GM23338 (cell line): ENCODE results near the gene ZCCHC24. TPM values are rescaled to one million over a fixed set of nuclear protein-coding genes. Genes with fewer than 3 reads are reported as not detected.

Experiments used
- ATAC-seq: fragments of 200-7000 bp; cut with Tn5 transposase; 3 replicates; pipeline ENCODE4 v1.9.1; 2020
- DNase-seq: peaks from one replicate; pipeline ENCODE4 v3.0.0-alpha.2; 2015; ENCODE audit warnings: low spot score
- H2AFZ ChIP-seq: fragments of 200-600 bp; sonication (generic); 2 replicates; pipeline ENCODE4 v1.8.0; 2016; ENCODE audit warnings: antibody characterized with exemption, mild to moderate bottlenecking, moderate library complexity
- H3F3A ChIP-seq: fragments of 200-600 bp; sonication (generic); replicated peaks from 2 replicates; pipeline ENCODE4 v1.8.0; 2017; ENCODE audit warnings: antibody characterized with exemption, mixed run types, low read depth
- H3K27ac ChIP-seq: fragments of 200-600 bp; sonication (generic); 2 replicates; pipeline ENCODE4 v1.6.1; 2016; ENCODE audit warnings: low read depth
- H3K27me3 ChIP-seq: fragments of 200-600 bp; sonication (generic); 2 replicates; pipeline ENCODE4 v1.8.0; 2016; ENCODE audit warnings: mild to moderate bottlenecking, mixed run types, moderate library complexity; ENCODE audit not compliant: insufficient read depth
- H3K36me3 ChIP-seq: fragments of 200-600 bp; sonication (generic); 2 replicates; pipeline ENCODE4 v1.8.0; 2016; ENCODE audit warnings: mild to moderate bottlenecking; ENCODE audit not compliant: insufficient read depth
- H3K4me1 ChIP-seq: fragments of 200-600 bp; sonication (generic); 2 replicates; pipeline ENCODE4 v1.8.0; 2016; ENCODE audit warnings: mild to moderate bottlenecking, moderate library complexity; ENCODE audit not compliant: insufficient read depth
- H3K4me2 ChIP-seq: fragments of 200-600 bp; sonication (generic); 2 replicates; pipeline ENCODE4 v1.7.1; 2017; ENCODE audit warnings: mixed run types
- H3K4me3 ChIP-seq: fragments of 200-600 bp; sonication (generic); 2 replicates; pipeline ENCODE4 v1.6.1; 2016; ENCODE audit warnings: mixed run types
- H3K79me2 ChIP-seq: fragments of 200-600 bp; sonication (generic); replicated peaks from 2 replicates; pipeline ENCODE4 v1.8.0; 2017; ENCODE audit warnings: mild to moderate bottlenecking; ENCODE audit not compliant: insufficient read depth
- H3K9me2 ChIP-seq: fragments of 200-600 bp; sonication (generic); 2 replicates; pipeline ENCODE4 v1.8.0; 2017; ENCODE audit not compliant: insufficient read depth
- H4K20me1 ChIP-seq: fragments of 200-600 bp; sonication (generic); replicated peaks from 2 replicates; pipeline ENCODE4 v1.8.0; 2017; ENCODE audit warnings: mild to moderate bottlenecking; ENCODE audit not compliant: insufficient read depth
- H3K27ac Mint-ChIP-seq: 2 replicates; pipeline ENCODE4 v1.8.0; 2020; ENCODE audit warnings: inconsistent platforms, mild to moderate bottlenecking, moderate library complexity, mixed read lengths
- H3K27me3 Mint-ChIP-seq: 3 replicates; pipeline ENCODE4 v1.8.0; 2022; ENCODE audit warnings: low read depth, mild to moderate bottlenecking, moderate library complexity, mixed read lengths, inconsistent platforms; ENCODE audit not compliant: insufficient read depth, poor library complexity
- H3K36me3 Mint-ChIP-seq: 3 replicates; pipeline ENCODE4 v1.8.0; 2021; ENCODE audit warnings: low read depth, mild to moderate bottlenecking, inconsistent platforms, moderate library complexity, mixed read lengths
- H3K4me1 Mint-ChIP-seq: 3 replicates; pipeline ENCODE4 v1.8.0; 2020; ENCODE audit warnings: mild to moderate bottlenecking, inconsistent platforms, mixed read lengths
- H3K4me3 Mint-ChIP-seq: 3 replicates; pipeline ENCODE4 v1.8.0; 2021; ENCODE audit warnings: moderate library complexity, mild to moderate bottlenecking, inconsistent platforms, mixed read lengths
- H3K9me3 Mint-ChIP-seq: 3 replicates; pipeline ENCODE4 v1.8.0; 2020; ENCODE audit warnings: moderate library complexity, mild to moderate bottlenecking, inconsistent platforms, mixed read lengths
- CREB1 ChIP-seq: fragments of 250-450 bp; sonication (Bioruptor Pico); IDR thresholded peaks from 2 replicates; pipeline ENCODE4 v1.5.0; 2020; ENCODE audit warnings: low read depth, mild to moderate bottlenecking, moderate library complexity
- CTCF ChIP-seq, 2 experiments: fragments of 200-600 bp in 1 of 2; sonication (generic) in 1 of 2; conservative IDR thresholded peaks; 2 replicates each; pipeline versions ENCODE4 v1.5.1 to v1.6.1; 2016 to 2017; ENCODE audit warnings: antibody characterized with exemption in 2 of 2, low read depth in 2 of 2, mild to moderate bottlenecking in 2 of 2, moderate library complexity in 1 of 2
- ETS1 ChIP-seq: IDR thresholded peaks from 2 replicates; pipeline ENCODE4 v1.6.1; 2016; ENCODE audit warnings: antibody characterized with exemption
- EZH2 ChIP-seq: fragments of 200-600 bp; sonication (generic); IDR thresholded peaks from one replicate; pipeline ENCODE4 v1.8.0; 2017; ENCODE audit warnings: antibody characterized with exemption, mild to moderate bottlenecking, low read depth; ENCODE audit not compliant: unreplicated experiment
- EZH2phosphoT487 ChIP-seq: fragments of 200-600 bp; sonication (generic); IDR thresholded peaks from one replicate; pipeline ENCODE4 v1.8.1; 2018; ENCODE audit warnings: antibody characterized with exemption; ENCODE audit not compliant: unreplicated experiment
- JUNB ChIP-seq: IDR thresholded peaks from one replicate; pipeline ENCODE4 v1.6.1; 2016; ENCODE audit warnings: antibody characterized with exemption; ENCODE audit not compliant: unreplicated experiment
- NANOG ChIP-seq: IDR thresholded peaks from 2 replicates; pipeline ENCODE4 v1.6.1; 2016; ENCODE audit warnings: antibody characterized with exemption, borderline replicate concordance
- POLR2AphosphoS5 ChIP-seq: IDR thresholded peaks from 2 replicates; pipeline ENCODE4 v1.6.1; 2016; ENCODE audit warnings: antibody characterized with exemption, low read depth
- REST ChIP-seq: IDR thresholded peaks from one replicate; pipeline ENCODE4 v1.6.1; 2018; ENCODE audit warnings: antibody characterized with exemption; ENCODE audit not compliant: unreplicated experiment
- STAT1 ChIP-seq: IDR thresholded peaks from one replicate; pipeline ENCODE4 v1.6.1; 2016; ENCODE audit warnings: antibody characterized with exemption; ENCODE audit not compliant: unreplicated experiment
- ZNF114 ChIP-seq: fragments of 250-450 bp; sonication (Bioruptor Pico); IDR thresholded peaks from 2 replicates; pipeline ENCODE4 v1.5.0; 2020; ENCODE audit warnings: mild to moderate bottlenecking, moderate library complexity
- ZNF331 ChIP-seq: fragments of 250-450 bp; sonication (Bioruptor Pico); IDR thresholded peaks from 2 replicates; pipeline ENCODE4 v1.5.0; 2020; ENCODE audit warnings: low read depth, mild to moderate bottlenecking, moderate library complexity
- ZNF462 ChIP-seq: fragments of 250-450 bp; sonication (Bioruptor Pico); IDR thresholded peaks from 2 replicates; pipeline ENCODE4 v1.5.0; 2020; ENCODE audit warnings: mild to moderate bottlenecking, moderate library complexity
- polyA plus RNA-seq: library from polyadenylated mRNA; unstranded; fragments of >200 nt; fragmentation: Nextera tagmentation; extraction: Ambion mirVana; gene quantifications from 2 replicates; pipeline ENCODE4 v1.2.1, GENCODE V29; 2016
- total RNA-seq: library from RNA; depleted of rRNA; stranded (reverse); fragments of >200 nt; shearing (Covaris generic); gene quantifications from 2 replicates; pipeline ENCODE4 v1.2.3, GENCODE V29; 2014

Gene ZCCHC24
- total and polyA plus RNA-seq, 2 experiments from 2014 or later, result 2.0 to 10.1 TPM

GRCh38 chr10:79417266-79417665 is 28.2 kb downstream of the ZCCHC24 start:
- H3K27me3 ChIP-seq, result no peaks in the 10 kb centered on the region
- H3K9me2 ChIP-seq, result no peaks in the 10 kb centered on the region
- DNase-seq, result no peak
- no peaks in the 10 kb centered on the region for H4K20me1 ChIP-seq
- no peak overlapping the region for H3K4me2 ChIP-seq
- H3K4me3 ChIP-seq, result no peak overlapping the region
- Mint-ChIP-seq H3K4me1 (peaks cover 18% of the 10 kb centered on the region), H3K27me3 (peaks cover 8% of the 10 kb centered on the region), H3K36me3 (no peaks in the 10 kb centered on the region), H3K9me3 (no peaks in the 10 kb centered on the region), H3K4me3 (no peak overlapping the region), H3K27ac (no peak overlapping the region)
- no peaks in the 10 kb centered on the region for H3K4me1 ChIP-seq
- ATAC-seq, result no peak
- no peak overlapping the region for H2AFZ ChIP-seq
- H3F3A ChIP-seq, result no peaks in the 10 kb centered on the region
- H3K36me3 ChIP-seq, result no peaks in the 10 kb centered on the region
- TF ChIP-seq CTCF (conservative IDR thresholded peaks at IDR 0.05; ENCODE audit: low read depth in 2 of 2), result no peak
- no peak for TF ChIP-seq ZNF114 (CRISPR knock-in tag)
- TF ChIP-seq CREB1 (CRISPR knock-in tag), result no peak
- no peak for TF ChIP-seq NANOG
- TF ChIP-seq ETS1, result no peak
- no peak for TF ChIP-seq EZH2
- TF ChIP-seq POLR2AphosphoS5, result no peak
- TF ChIP-seq EZH2phosphoT487, result no peak
- no peak for TF ChIP-seq REST
- no peak for TF ChIP-seq JUNB
- TF ChIP-seq STAT1, result no peak
- no peak for TF ChIP-seq ZNF331 (CRISPR knock-in tag)
- TF ChIP-seq ZNF462 (CRISPR knock-in tag), result no peak
- no peaks in the 10 kb centered on the region for H3K79me2 ChIP-seq
- H3K27ac ChIP-seq, result no peak overlapping the region
